HG03159 (cell line): ENCODE results near the gene UPK3B.
"Not testable (repeated sequence)": the region's sequence is repeated elsewhere in the genome, so short reads cannot be mapped to it uniquely, and the experiment has no call there.

Experiments used
- ATAC-seq: cut with Tn5 transposase; IDR thresholded peaks from one replicate; pipeline ENCODE4 v1.9.1; 2021; ENCODE audit warnings: mild to moderate bottlenecking, moderate library complexity; ENCODE audit not compliant: unreplicated experiment

Gene UPK3B

GRCh38 chr7:76509931-76510877 is at the start of gene UPK3B:
UPK3B (plus strand) TSS chr7:76510552; CDS start chr7:76510653, 101 bp downstream.
- ATAC-seq: no peak

- ATAC-seq: not testable (repeated sequence)
Measured at GRCh38 chr7:76460767-76461166, 49.6 kb upstream of the UPK3B start.

GRCh38 chr7:76461464-76462101 is 48.8 kb upstream of the UPK3B start, which contains the start of gene DTX2:
DTX2 (plus strand) TSS chr7:76461709; CDS start chr7:76480510, 18,801 bp downstream.
- ATAC-seq: peak; percentile 98

GRCh38 chr7:76462271-76462882 is 48.0 kb upstream of the UPK3B start:
- not testable (repeated sequence) for ATAC-seq

GRCh38 chr7:76464959-76465358 is 45.4 kb upstream of the UPK3B start:
- not testable (repeated sequence) for ATAC-seq

GRCh38 chr7:76465950-76466349 is 44.4 kb upstream of the UPK3B start:
- not testable (repeated sequence) for ATAC-seq

- not testable (repeated sequence) for ATAC-seq
Measured at GRCh38 chr7:76467743-76468404, 42.5 kb upstream of the UPK3B start.

- ATAC-seq: not testable (repeated sequence)
Measured at GRCh38 chr7:76471556-76472221, 38.7 kb upstream of the UPK3B start.

GRCh38 chr7:76473097-76473496 is 37.3 kb upstream of the UPK3B start:
- not testable (repeated sequence) for ATAC-seq

- not testable (repeated sequence) for ATAC-seq
Measured at GRCh38 chr7:76476280-76476679, 34.1 kb upstream of the UPK3B start.

- ATAC-seq: not testable (repeated sequence)
Measured at GRCh38 chr7:76476742-76477474, 33.4 kb upstream of the UPK3B start.

GRCh38 chr7:76479628-76480027 is 30.7 kb upstream of the UPK3B start:
- not testable (repeated sequence) for ATAC-seq

- ATAC-seq: not testable (repeated sequence)
Measured at GRCh38 chr7:76480403-76481253, 29.7 kb upstream of the UPK3B start.

GRCh38 chr7:76482660-76483059 is 27.7 kb upstream of the UPK3B start:
- not testable (repeated sequence) for ATAC-seq

- ATAC-seq: not testable (repeated sequence)
Measured at GRCh38 chr7:76483081-76483480, 27.3 kb upstream of the UPK3B start.

- not testable (repeated sequence) for ATAC-seq
Measured at GRCh38 chr7:76484456-76484855, 25.9 kb upstream of the UPK3B start.

GRCh38 chr7:76485822-76486610 is 24.3 kb upstream of the UPK3B start:
- peak; percentile 24 for ATAC-seq

GRCh38 chr7:76486618-76487017 is 23.7 kb upstream of the UPK3B start:
- ATAC-seq: peak; percentile 97
